NOMO-1 treated with dmso at 0.1 percent for 144 hours (cell line): Measurements from ENCODE around the gene PHACTR3.

Source experiments
- DNase-seq: peaks from one replicate; lab custom pipeline; 2025; ENCODE audit not compliant: unreplicated experiment; lab: John Stamatoyannopoulos, UW

Gene PHACTR3

GRCh38 chr20:59747671-59748515 lies 143.6 kb downstream of the PHACTR3 start:
- no peak for DNase-seq

- no peak for DNase-seq
Observed at GRCh38 chr20:59748619-59749191, 144.4 kb downstream of the PHACTR3 start.

GRCh38 chr20:59749301-59749700 lies 145.0 kb downstream of the PHACTR3 start:
- DNase-seq: no peak

GRCh38 chr20:59750209-59750840 lies 146.0 kb downstream of the PHACTR3 start:
- no peak for DNase-seq

- DNase-seq: peak; percentile 68
Observed at GRCh38 chr20:59751075-59751711, 146.9 kb downstream of the PHACTR3 start.

- peak; percentile 80 for DNase-seq
Observed at GRCh38 chr20:59752101-59752586, 147.8 kb downstream of the PHACTR3 start.

GRCh38 chr20:59752704-59753460 lies 148.5 kb downstream of the PHACTR3 start:
- no peak for DNase-seq

GRCh38 chr20:59753836-59754235 lies 149.5 kb downstream of the PHACTR3 start:
- DNase-seq: no peak

- DNase-seq: no peak
Observed at GRCh38 chr20:59754551-59754950, 150.2 kb downstream of the PHACTR3 start.

- no peak for DNase-seq
Observed at GRCh38 chr20:59756241-59756640, 151.9 kb downstream of the PHACTR3 start.

GRCh38 chr20:59764037-59764436 lies 159.7 kb downstream of the PHACTR3 start:
- no peak for DNase-seq

- no peak for DNase-seq
Observed at GRCh38 chr20:59765599-59766177, 161.3 kb downstream of the PHACTR3 start.

- DNase-seq: no peak
Observed at GRCh38 chr20:59767656-59768055, 163.3 kb downstream of the PHACTR3 start.

- DNase-seq: no peak
Observed at GRCh38 chr20:59770270-59770669, 165.9 kb downstream of the PHACTR3 start.

- DNase-seq: no peak
Observed at GRCh38 chr20:59770851-59771250, 166.5 kb downstream of the PHACTR3 start.

GRCh38 chr20:59771506-59772372 lies 167.4 kb downstream of the PHACTR3 start:
- DNase-seq: no peak

- no peak for DNase-seq
Observed at GRCh38 chr20:59772373-59772705, 168.0 kb downstream of the PHACTR3 start.

GRCh38 chr20:59772931-59773913 lies 168.9 kb downstream of the PHACTR3 start:
- DNase-seq: no peak
